ENCODE measurements around the gene BABAM2. TPM values are rescaled to one million over a fixed set of nuclear protein-coding genes. Genes with fewer than 3 reads are reported as not detected.

Gene BABAM2
- total RNA-seq, 3 donors from 2014 or later (not counting 1 experiment from before 2014, with no cell fraction given): 54.6 to 66.1 (median 59.5) TPM

GRCh38 chr2:28300485-28301341, 410.2 kb downstream of the BABAM2 start:
- ATAC-seq: no peak

GRCh38 chr2:28305202-28305601, 414.7 kb downstream of the BABAM2 start:
- Histone ChIP-seq H3K9me3 (ENCODE audit: control insufficient read depth, insufficient read depth, low read length) (peaks cover 3% of the 10 kb centered on the region), H3K27me3 (ENCODE audit: control insufficient read depth, insufficient read depth, low read length) (no peaks in the 10 kb centered on the region), H3K36me3 (ENCODE audit: control insufficient read depth, insufficient read depth, low read length) (peaks cover 2% of the 10 kb centered on the region), H3K4me1 (ENCODE audit: control insufficient read depth, insufficient read depth, low read length) (no peaks in the 10 kb centered on the region), H3K4me3 (ENCODE audit: low read length) (no peak overlapping the region), H3K27ac (ENCODE audit: low read length) (no peak overlapping the region)
- Mint-ChIP-seq H3K36me3 (peaks cover 8% of the 10 kb centered on the region), H3K27me3 (ENCODE audit: low read depth in 2 of 2) (no peaks in the 10 kb centered on the region), H3K9me3 (peaks cover 0 to 3% of the 10 kb centered on the region in 2 donors), H3K27ac (no peak overlapping the region), H3K4me1 (peaks cover 6% of the 10 kb centered on the region in 2 donors), H3K4me3 (no peak overlapping the region)
- no CpG with 5 or more reads among the region's 1 CpG for whole genome bisulfite sequencing (ENCODE audit: insufficient coverage)
- no peak for ATAC-seq
- TF ChIP-seq, protein P1, sequence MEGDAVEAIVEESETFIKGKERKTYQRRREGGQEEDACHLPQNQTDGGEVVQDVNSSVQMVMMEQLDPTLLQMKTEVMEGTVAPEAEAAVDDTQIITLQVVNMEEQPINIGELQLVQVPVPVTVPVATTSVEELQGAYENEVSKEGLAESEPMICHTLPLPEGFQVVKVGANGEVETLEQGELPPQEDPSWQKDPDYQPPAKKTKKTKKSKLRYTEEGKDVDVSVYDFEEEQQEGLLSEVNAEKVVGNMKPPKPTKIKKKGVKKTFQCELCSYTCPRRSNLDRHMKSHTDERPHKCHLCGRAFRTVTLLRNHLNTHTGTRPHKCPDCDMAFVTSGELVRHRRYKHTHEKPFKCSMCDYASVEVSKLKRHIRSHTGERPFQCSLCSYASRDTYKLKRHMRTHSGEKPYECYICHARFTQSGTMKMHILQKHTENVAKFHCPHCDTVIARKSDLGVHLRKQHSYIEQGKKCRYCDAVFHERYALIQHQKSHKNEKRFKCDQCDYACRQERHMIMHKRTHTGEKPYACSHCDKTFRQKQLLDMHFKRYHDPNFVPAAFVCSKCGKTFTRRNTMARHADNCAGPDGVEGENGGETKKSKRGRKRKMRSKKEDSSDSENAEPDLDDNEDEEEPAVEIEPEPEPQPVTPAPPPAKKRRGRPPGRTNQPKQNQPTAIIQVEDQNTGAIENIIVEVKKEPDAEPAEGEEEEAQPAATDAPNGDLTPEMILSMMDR (IDR thresholded peaks at IDR 0.05): no peak
- intact Hi-C loops (cut with micrococcal nuclease): no loop called here
- DNase-seq: no peak

More at GRCh38 chr2:28300485-28301341, 410.2 kb downstream of the BABAM2 start:
- Mint-ChIP-seq H3K4me3 (no peak overlapping the region), H3K27me3 (ENCODE audit: low read depth in 2 of 2) (no peaks in the 10 kb centered on the region), H3K9me3 (peaks cover 0 to 3% of the 10 kb centered on the region in 2 donors), H3K36me3 (peaks cover 8% of the 10 kb centered on the region), H3K27ac (no peak overlapping the region), H3K4me1 (peaks cover 6% of the 10 kb centered on the region in 2 donors)
- WGBS (ENCODE audit: insufficient coverage): 81% methylated on average over 9 of the region's 9 CpGs
- H3K4me1 ChIP-seq (ENCODE audit: control insufficient read depth, insufficient read depth, low read length): no peaks in the 10 kb centered on the region
- no peaks in the 10 kb centered on the region for H3K27me3 ChIP-seq (ENCODE audit: control insufficient read depth, insufficient read depth, low read length)
- no peak overlapping the region for H3K4me3 ChIP-seq (ENCODE audit: low read length)
- no peak for DNase-seq
- intact Hi-C loops (cut with micrococcal nuclease): no loop called here
- H3K9me3 ChIP-seq (ENCODE audit: control insufficient read depth, insufficient read depth, low read length): peaks cover 3% of the 10 kb centered on the region
- TF ChIP-seq, protein P1 (IDR thresholded peaks at IDR 0.05): no peak
- peaks cover 2% of the 10 kb centered on the region for H3K36me3 ChIP-seq (ENCODE audit: control insufficient read depth, insufficient read depth, low read length)
- H3K27ac ChIP-seq (ENCODE audit: low read length): no peak overlapping the region

DNA sequence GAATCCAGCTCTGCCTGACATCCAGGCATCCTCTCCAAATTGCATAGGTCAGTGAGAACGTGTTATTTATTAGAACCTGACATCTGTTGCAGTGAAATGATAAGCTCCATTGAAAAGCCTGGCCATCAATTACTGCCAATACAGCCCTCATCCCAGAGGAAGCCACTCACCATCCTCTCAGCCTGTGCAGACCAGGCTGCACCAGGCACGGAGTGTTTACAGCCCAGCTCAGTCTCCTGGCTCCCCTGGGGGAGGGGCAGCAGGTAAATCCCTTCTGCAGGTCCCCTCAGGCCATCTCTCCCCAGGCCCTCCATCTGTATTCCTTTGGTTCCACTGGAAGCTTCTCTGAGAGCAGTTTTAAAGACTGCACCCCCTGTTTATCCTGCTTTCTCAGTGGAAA, 419.6 kb downstream of the BABAM2 start:
- H3K27me3 ChIP-seq (ENCODE audit: control insufficient read depth, insufficient read depth, low read length): no peaks in the 10 kb centered on the region
- WGBS (ENCODE audit: insufficient coverage): 97% methylated on average over 2 of the region's 2 CpGs
- Mint-ChIP-seq H3K27me3 (ENCODE audit: low read depth in 2 of 2) (no peaks in the 10 kb centered on the region), H3K36me3 (peaks cover 4% of the 10 kb centered on the region), H3K4me1 (peaks cover 0 to 8% of the 10 kb centered on the region in 2 donors), H3K27ac (no peak overlapping the region), H3K9me3 (no peaks in the 10 kb centered on the region), H3K4me3 (no peak overlapping the region)
- TF ChIP-seq, protein P1 (IDR thresholded peaks at IDR 0.05): no peak
- no peak for ATAC-seq
- no peaks in the 10 kb centered on the region for H3K36me3 ChIP-seq (ENCODE audit: control insufficient read depth, insufficient read depth, low read length)
- no peak for DNase-seq
- H3K4me3 ChIP-seq (ENCODE audit: low read length): no peak overlapping the region
- no peaks in the 10 kb centered on the region for H3K9me3 ChIP-seq (ENCODE audit: control insufficient read depth, insufficient read depth, low read length)
- intact Hi-C loops (cut with micrococcal nuclease): no loop called here
- H3K4me1 ChIP-seq (ENCODE audit: control insufficient read depth, insufficient read depth, low read length): no peaks in the 10 kb centered on the region
- H3K27ac ChIP-seq (ENCODE audit: low read length): no peak overlapping the region
